Glomerular visceral epithelial cell (primary cell): ENCODE results near the gene SUSD4.
A peak's percentile ranks its signal among the peaks of the same experiment; 100 is the strongest.
"Not testable (repeated sequence)": the region's sequence is repeated elsewhere in the genome, so short reads cannot be mapped to it uniquely, and the experiment has no call there.

Source experiments
- DNase-seq: peaks from one replicate; pipeline ENCODE4 v3.0.0-alpha.2; 2016; ENCODE audit errors: extremely low spot score

The SUSD4 gene

GRCh38 chr1:223363856-223364684 is at the start of gene SUSD4:
SUSD4 (minus strand) TSS chr1:223364176; CDS start chr1:223363425, 751 bp downstream.
- DNase-seq, result peak; percentile 79

DNA sequence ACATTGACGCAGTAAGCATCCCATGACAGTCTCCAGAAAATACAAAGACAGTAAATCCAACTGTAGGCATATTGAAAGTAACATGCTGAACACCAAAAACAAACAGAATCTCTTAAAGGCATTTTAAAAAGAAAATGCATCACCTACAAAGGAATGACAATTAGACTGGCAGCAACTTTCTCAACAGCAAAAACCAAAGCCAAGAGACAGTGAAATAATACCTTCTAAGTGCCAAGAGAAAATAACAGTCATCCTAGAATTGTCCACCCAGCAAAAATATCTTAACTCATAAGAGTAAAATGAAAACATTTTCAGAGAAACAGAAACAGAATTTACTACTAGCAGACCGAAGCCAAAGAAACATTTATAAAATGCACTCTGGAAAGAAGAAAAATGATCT is 49.2 kb upstream of the SUSD4 start:
- DNase-seq, result no peak

DNA sequence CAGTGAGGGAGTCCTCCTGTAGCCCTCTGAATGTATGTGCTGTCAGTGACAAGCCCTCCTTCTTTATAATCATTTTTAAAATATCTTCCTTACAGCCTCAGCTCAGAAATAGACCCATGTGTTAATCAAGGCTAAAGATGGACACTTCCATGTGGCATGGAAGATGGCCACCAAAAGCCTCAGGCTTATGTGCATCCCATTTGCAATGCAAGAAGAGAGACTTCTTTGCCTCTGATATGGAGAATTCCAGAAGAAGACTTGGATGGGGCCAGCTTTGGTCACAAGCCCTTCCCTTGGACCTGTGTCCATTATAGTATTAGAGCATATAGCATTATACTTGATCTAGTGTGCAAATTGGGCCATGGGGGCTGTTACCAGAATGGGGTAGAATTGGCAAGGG is 47.7 kb upstream of the SUSD4 start:
- no peak for DNase-seq

DNA sequence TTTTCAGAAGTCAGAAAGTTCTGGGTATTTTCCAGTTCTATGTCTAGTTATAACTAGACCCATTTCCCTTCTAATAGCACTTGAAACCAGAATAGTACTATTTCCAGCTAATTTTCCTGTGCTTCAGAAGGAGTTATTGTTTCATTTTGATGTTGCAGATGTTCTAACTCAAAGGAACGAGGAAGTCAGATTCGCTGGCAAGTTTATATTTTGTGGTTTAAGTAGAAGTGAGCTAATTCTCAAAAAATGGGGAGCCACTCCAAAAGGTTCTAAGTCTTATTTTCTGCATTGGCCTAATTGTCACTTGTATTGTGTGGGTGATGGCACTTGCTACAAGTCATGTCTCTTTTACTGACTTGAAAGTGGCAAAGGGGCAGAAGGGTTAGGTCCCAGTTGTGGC is 47.3 kb upstream of the SUSD4 start:
- DNase-seq, result peak; percentile 66

- no peak for DNase-seq
Measured at GRCh38 chr1:223410036-223410435, 46.1 kb upstream of the SUSD4 start.

DNA sequence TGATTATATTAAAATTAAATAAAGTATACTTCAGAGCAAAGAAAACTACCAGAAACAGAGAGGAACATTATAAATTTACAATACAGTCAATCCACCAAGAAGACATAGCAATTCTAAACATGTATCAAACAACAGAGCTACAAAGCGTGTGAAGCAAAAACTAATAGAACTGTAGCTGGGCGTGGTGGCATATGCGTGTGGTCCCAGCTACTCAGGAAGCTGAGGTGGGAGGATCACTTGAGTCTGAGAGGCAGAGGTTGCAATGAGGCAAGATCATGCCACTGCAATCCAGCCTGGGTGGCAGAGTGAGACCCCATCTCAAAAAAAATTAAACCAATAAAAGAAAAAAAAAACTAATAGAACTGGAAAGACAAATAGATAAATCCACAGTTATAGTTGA is 41.5 kb upstream of the SUSD4 start:
- DNase-seq, result no peak

- DNase-seq, result no peak
Measured at GRCh38 chr1:223403184-223403815, 39.3 kb upstream of the SUSD4 start.

DNA sequence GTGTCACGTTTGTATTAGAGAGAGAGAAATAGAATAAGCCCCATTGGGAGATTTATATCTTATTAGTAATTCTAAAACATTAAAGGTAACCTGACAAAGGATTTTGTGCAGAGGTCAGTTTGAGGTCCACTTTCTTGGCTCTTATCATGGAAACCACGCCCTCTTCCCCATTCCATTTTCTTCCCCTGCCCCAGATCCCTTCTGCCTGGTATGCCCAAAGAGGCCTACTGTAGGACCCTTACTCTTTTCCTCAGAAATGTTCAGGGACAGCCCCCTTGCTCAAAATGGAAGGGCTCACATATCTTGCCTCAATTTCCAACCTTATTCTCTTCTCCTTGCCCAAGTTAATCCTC is 38.8 kb upstream of the SUSD4 start:
- DNase-seq, result no peak

- peak; percentile 85 for DNase-seq
Measured at GRCh38 chr1:223401873-223402789, 38.2 kb upstream of the SUSD4 start.

- DNase-seq, result not testable (repeated sequence)
Measured at GRCh38 chr1:223399393-223399792, 35.4 kb upstream of the SUSD4 start.

DNA sequence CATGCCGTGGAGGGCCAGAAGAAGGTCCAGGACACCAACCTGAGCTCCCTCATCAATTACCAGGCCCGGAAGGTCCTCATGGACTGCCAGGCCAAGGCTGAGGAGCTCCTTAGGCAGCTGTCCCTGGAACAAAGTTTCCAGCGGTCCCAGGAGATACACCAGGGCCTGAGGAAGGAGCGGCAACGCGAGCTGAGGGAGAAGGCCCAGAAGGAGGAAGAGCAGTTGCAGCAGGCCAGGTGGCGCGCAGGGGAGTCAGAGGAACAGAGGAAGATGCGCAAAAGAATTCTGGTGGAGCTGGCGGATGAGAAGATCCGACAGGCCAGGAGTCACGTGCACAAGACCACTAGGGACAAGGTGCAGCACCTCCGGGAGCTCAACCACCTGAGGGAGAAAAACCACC is 30.7 kb upstream of the SUSD4 start:
- no peak for DNase-seq

DNA sequence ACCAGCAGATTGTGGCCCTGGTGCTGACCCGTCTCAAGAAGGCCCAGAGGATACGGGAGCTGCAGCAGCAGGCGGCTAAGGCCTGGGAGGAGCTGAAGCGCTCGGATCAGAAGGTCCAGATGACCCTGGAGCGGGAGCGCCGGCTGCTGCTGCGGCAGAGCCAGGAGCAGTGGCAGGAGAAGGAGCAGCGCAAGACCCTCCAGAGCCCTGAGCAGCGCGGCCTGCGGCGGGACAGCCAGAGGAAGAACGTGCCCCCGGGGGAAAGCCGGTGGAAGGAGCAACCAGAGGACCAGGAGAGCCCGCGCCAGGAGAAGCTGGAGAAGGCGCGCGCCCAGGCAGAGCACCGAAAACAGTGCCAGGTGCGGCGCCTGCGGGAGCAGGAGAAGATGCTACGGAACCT is 30.3 kb upstream of the SUSD4 start:
- DNase-seq, result no peak

- DNase-seq, result no peak
Measured at GRCh38 chr1:223393275-223394214, 29.6 kb upstream of the SUSD4 start, which contains the start of gene CCDC185. CCDC185 (plus strand) TSS chr1:223393415; CDS start chr1:223393476, 61 bp downstream.

- no peak for DNase-seq
Measured at GRCh38 chr1:223390618-223391017, 26.6 kb upstream of the SUSD4 start.

DNA sequence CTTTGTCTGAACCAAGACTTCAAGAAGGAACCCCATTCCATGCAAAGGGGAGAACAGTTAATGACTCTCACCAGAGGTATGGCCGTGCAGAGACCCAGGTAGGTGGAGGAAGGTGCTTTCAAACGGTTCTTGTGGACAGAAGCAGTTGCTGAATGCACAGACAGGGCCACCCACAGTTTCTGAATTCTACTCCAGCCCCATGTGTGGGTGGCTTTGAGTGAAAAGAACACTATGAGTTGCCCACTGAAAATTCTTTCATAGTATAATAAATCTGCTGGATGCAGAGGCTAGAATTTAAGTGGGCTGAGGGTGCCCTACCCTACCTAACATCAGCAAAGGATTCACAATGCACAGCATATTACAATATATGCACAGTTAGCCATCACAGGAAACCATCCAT is 22.0 kb upstream of the SUSD4 start:
- no peak for DNase-seq

DNA sequence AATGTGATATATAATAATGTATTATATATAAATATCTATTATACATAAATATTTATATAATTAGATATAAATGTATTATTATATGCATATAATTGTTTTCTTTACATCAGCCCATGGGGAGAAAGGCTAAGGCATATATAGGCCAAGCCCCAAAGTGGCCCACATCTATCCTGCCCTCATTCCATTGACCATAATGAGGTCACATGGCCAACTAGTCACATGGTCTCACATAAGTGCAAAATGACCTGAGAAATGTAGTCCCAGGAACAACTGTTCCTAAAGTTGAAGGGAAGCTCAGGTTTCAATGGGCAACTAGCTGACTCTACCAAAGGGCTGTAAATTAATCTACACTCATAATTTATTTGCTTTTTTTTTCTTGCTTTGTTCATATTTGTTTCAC is 14.8 kb upstream of the SUSD4 start:
- no peak for DNase-seq

DNA sequence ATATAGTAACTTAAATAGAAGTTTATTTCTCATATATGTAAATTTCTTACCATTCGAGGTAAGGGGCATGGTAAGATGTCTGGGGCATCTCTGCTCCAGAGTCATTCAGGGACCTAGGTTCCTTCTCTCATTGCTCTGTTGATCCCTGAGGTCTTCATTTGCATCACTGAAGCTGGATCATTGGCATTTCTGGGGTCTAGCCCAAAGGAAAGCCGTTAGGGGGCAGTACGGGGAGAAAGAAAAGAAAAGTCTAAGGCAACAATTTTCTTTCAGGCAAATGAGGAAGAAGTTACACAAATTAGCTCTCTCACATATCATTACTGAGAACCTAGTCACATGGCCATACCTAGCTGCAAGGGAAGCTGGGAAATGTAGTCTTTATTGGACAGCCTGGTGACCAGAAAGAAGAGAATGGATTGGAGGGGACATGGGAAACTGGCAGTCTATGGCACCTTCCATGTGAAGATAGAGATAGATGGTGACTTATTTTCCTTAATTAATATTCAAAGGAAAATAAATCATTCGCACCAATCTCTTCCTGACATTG is 10.2 kb upstream of the SUSD4 start:
- no peak for DNase-seq

GRCh38 chr1:223364685-223365382 is 858 bp upstream of the SUSD4 start:
- DNase-seq, result peak; percentile 16

DNA sequence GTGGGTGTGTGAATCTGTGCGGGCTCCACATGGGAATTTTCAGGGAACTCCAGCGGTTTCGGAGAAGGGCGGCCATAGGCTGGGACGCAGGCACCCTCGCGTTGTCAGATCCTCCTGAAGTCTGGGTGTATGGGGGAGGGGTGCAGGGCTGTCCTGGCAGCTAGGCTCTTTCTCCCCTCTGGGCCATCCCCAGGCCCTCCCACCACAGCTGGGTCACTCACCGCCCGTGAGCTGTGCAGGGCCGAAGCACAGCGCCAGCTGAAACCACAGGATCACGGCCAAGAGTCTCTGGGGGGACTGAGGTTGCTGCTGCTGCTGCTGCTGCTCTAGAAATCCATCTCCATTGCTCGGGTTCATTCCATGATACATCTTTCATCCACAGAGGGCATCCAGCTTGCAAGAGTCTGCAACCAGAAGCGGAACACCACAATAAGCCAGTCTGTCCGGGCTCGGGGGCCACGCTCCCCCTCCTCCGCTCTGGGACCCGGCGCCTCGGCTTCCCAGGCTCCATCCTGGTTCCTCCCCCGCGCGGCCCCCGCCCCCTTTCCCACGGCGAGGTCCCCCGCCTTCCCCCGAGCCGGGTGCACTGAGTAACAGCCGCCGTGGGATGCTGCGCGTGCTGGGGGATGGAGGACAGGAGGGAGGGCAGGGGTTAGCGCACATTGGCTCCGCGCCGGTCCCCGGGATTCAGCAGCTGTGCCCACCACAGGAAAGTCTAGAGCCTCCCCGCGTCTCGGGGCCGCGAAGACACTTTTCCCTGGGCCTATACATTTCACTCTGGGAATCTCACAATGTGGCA is 720 bp downstream of the SUSD4 start:
- peak; percentile 75 for DNase-seq
